Transverse colon (tissue), 4 donors: ENCODE measurements around the gene LRBA. TPM values are rescaled to one million over a fixed set of nuclear protein-coding genes. Genes with fewer than 3 reads are reported as not detected.

Experiments used
- DNase-seq: peaks from one replicate; pipeline ENCODE4 v3.0.0-alpha.2; 2019
- H3K27ac ChIP-seq, 4 donors: fragments of 200-600 bp; sonication (generic); 2 replicates each; pipeline ENCODE4 v1.5.1; 2016 to 2018; ENCODE audit warnings: inconsistent platforms in 4 of 4
- H3K27me3 ChIP-seq: fragments of 200-600 bp; sonication (generic); 2 replicates; pipeline ENCODE4 v1.5.1; 2017; ENCODE audit warnings: inconsistent platforms
- H3K36me3 ChIP-seq, 4 donors: fragments of 200-600 bp; sonication (generic); 2 replicates each; pipeline ENCODE4 v1.5.1; 2017 to 2019; ENCODE audit warnings: inconsistent platforms in 4 of 4
- H3K4me1 ChIP-seq, 4 donors: fragments of 200-600 bp; sonication (generic); 2 replicates each; pipeline ENCODE4 v1.5.1; 2017 to 2020; ENCODE audit warnings: inconsistent platforms in 4 of 4
- H3K4me3 ChIP-seq, 4 donors: fragments of 200-600 bp; sonication (generic); 1 replicate in 1 of 4; 2 replicates in 3 of 4; pipeline versions ENCODE4 v1.5.1 to v1.6.1; 2017 to 2019; ENCODE audit warnings: inconsistent platforms in 4 of 4
- H3K9me3 ChIP-seq, 2 donors: fragments of 200-600 bp; sonication (generic); 2 replicates each; pipeline ENCODE4 v1.5.1; 2017 to 2019; ENCODE audit warnings: inconsistent platforms in 2 of 2
- EP300 ChIP-seq: sonication (generic); formaldehyde crosslinking; IDR thresholded peaks from one replicate; pipeline ENCODE4 v1.6.1; 2017; ENCODE audit warnings: antibody characterized with exemption, low read depth
- POLR2A ChIP-seq: fragments of 450-650 bp; IDR thresholded peaks from one replicate; pipeline ENCODE4 v1.6.1; 2016; ENCODE audit warnings: antibody characterized with exemption, mild to moderate bottlenecking, moderate library complexity
- POLR2AphosphoS5 ChIP-seq, 3 donors: sonication (generic); formaldehyde crosslinking; IDR thresholded peaks; one replicate each; pipeline ENCODE4 v1.6.1; 2016; ENCODE audit warnings: antibody characterized with exemption in 3 of 3
- WGBS, 2 donors: methylation state at CpG; one replicate each; pipeline ENCODE4 v1.1.5; 2018; ENCODE audit warnings: low coverage in 1 of 2; 5-methylcytosine and 5-hydroxymethylcytosine counted together
- in situ Hi-C, 4 donors: fragments of 200-750 bp; cut with MboI; loops; one replicate each; pipeline versions ENCODE4 v1.15.0 to v1.15.1; 2017; ENCODE audit warnings: low sequenced_read_pairs in 3 of 4, low pct_ligation_motif_present in 1 of 4, low pct_unique_long_range_greater_than_20kb in 1 of 4
- intact Hi-C: fragments of 100-400 bp; cut with DNase I; formaldehyde crosslinking; loops from one replicate; pipeline ENCODE4 v1.15.1; 2023; ENCODE audit warnings: low total_unique reads
- total RNA-seq, 4 donors: library from RNA; depleted of rRNA; stranded (reverse); fragments of >200 nt; gene quantifications; one replicate each; pipeline ENCODE4 v1.1.0, GENCODE V29; 2016
- TF ChIP-seq, protein P1 (sequence below), 5 experiments: fragments of 200-600 bp in 3 of 5; fragments of 450-650 bp in 2 of 5; sonication (generic) in 3 of 5; IDR thresholded peaks; 1 replicate in 2 of 5; 2 replicates in 3 of 5; pipeline ENCODE4 v1.5.1; 2016 to 2017; ENCODE audit warnings: antibody characterized with exemption in 5 of 5, inconsistent platforms in 3 of 5, mild to moderate bottlenecking in 2 of 5, moderate library complexity in 1 of 5

The LRBA gene
- total RNA-seq, 4 donors from 2014 or later, result 82.7 to 125 (median 112) TPM

DNA sequence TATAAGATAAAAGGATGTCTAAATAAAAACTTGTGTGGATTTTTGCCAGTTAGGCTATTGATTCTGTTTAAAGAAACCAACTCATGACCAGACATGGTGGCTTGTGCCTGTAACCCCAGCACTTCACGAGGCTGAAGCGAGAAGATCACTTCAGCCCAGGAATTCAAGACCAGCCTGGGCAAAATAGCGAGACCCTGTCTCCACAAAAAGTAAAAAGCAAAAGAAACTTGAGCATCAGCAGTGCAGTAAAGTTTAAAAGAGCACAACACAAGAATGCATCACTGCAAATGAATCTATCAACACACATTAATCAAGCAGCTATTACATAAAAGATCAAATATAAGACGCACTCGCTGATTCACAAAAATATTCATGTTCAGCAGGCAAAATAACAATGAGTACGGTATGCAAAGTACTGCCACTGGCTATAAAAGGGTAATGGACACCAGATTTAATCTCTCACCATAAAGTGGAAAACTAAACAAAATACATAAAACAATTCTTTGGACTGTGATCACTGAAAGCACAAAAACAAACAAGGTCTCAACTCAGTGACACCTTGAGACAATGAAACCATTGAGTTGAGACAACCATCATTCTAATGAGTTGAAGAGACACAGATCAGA, 41.3 kb downstream of the LRBA start:
- no peak overlapping the region for H3K4me3 ChIP-seq
- H3K9me3 ChIP-seq, result no peaks in the 10 kb centered on the region
- H3K27me3 ChIP-seq, result no peaks in the 10 kb centered on the region
- in situ Hi-C loops (no loop called here), intact Hi-C loops (no loop called here)
- H3K4me1 ChIP-seq, result peaks cover 15 to 37% (median 26%) of the 10 kb centered on the region in 4 donors
- H3K36me3 ChIP-seq, result no peaks in the 10 kb centered on the region
- 58 to 71% methylated on average over 5 to 6 of the region's 6 CpGs for WGBS, 2 donors
- no peak for DNase-seq
- H3K27ac ChIP-seq, result no peak overlapping the region
- TF ChIP-seq POLR2AphosphoS5 (IDR thresholded peaks at IDR 0.05), result no peak
- TF ChIP-seq EP300, result no peak
- TF ChIP-seq POLR2A, result no peak
- TF ChIP-seq, protein P1, sequence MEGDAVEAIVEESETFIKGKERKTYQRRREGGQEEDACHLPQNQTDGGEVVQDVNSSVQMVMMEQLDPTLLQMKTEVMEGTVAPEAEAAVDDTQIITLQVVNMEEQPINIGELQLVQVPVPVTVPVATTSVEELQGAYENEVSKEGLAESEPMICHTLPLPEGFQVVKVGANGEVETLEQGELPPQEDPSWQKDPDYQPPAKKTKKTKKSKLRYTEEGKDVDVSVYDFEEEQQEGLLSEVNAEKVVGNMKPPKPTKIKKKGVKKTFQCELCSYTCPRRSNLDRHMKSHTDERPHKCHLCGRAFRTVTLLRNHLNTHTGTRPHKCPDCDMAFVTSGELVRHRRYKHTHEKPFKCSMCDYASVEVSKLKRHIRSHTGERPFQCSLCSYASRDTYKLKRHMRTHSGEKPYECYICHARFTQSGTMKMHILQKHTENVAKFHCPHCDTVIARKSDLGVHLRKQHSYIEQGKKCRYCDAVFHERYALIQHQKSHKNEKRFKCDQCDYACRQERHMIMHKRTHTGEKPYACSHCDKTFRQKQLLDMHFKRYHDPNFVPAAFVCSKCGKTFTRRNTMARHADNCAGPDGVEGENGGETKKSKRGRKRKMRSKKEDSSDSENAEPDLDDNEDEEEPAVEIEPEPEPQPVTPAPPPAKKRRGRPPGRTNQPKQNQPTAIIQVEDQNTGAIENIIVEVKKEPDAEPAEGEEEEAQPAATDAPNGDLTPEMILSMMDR (IDR thresholded peaks at IDR 0.05), result no peak

GRCh38 chr4:150972592-150972991, 42.5 kb downstream of the LRBA start:
- Histone ChIP-seq H3K27me3 (no peaks in the 10 kb centered on the region), H3K36me3 (no peaks in the 10 kb centered on the region), H3K4me1 (peaks cover 15 to 37% (median 26%) of the 10 kb centered on the region in 4 donors), H3K4me3 (no peak overlapping the region), H3K9me3 (no peaks in the 10 kb centered on the region), H3K27ac (no peak overlapping the region)
- intact Hi-C loops (no loop called here), in situ Hi-C loops (no loop called here)
- no peak for DNase-seq
- 29 to 45% methylated on average over 1 of the region's 1 CpG for WGBS, 2 donors
- TF ChIP-seq EP300, result no peak
- TF ChIP-seq POLR2A, result no peak
- TF ChIP-seq, protein P1 (IDR thresholded peaks at IDR 0.05), result no peak
- no peak for TF ChIP-seq POLR2AphosphoS5 (IDR thresholded peaks at IDR 0.05)

GRCh38 chr4:150971901-150972300, 43.2 kb downstream of the LRBA start:
- DNase-seq, result no peak
- Histone ChIP-seq H3K4me1 (peaks cover 16 to 37% (median 26%) of the 10 kb centered on the region in 4 donors), H3K4me3 (no peak overlapping the region), H3K27me3 (no peaks in the 10 kb centered on the region), H3K36me3 (no peaks in the 10 kb centered on the region), H3K9me3 (no peaks in the 10 kb centered on the region), H3K27ac (no peak overlapping the region)
- intact Hi-C loops (no loop called here), in situ Hi-C loops (no loop called here)
- TF ChIP-seq POLR2A (no peak), EP300 (no peak), POLR2AphosphoS5 (IDR thresholded peaks at IDR 0.05) (no peak)
- TF ChIP-seq, protein P1 (IDR thresholded peaks at IDR 0.05), result no peak

- Histone ChIP-seq H3K27ac (no peak overlapping the region), H3K27me3 (no peaks in the 10 kb centered on the region), H3K36me3 (no peaks in the 10 kb centered on the region), H3K4me1 (peaks cover 16 to 37% (median 26%) of the 10 kb centered on the region in 4 donors), H3K9me3 (no peaks in the 10 kb centered on the region), H3K4me3 (no peak overlapping the region)
- in situ Hi-C loops, result no loop called here
- intact Hi-C loops, result no loop called here
- TF ChIP-seq POLR2A, result no peak
- TF ChIP-seq, protein P1 (IDR thresholded peaks at IDR 0.05), result no peak
- TF ChIP-seq EP300, result no peak
- TF ChIP-seq POLR2AphosphoS5 (IDR thresholded peaks at IDR 0.05), result no peak
- 85 to 86% methylated on average over 1 to 2 of the region's 2 CpGs for WGBS, 2 donors
- no peak for DNase-seq
Observed at GRCh38 chr4:150970685-150971151, 44.4 kb downstream of the LRBA start.
